NAMALWA (cell line): ENCODE data around the gene ARF6.
"Not testable (repeated sequence)": the region's sequence is repeated elsewhere in the genome, so short reads cannot be mapped to it uniquely, and the experiment has no call there.

Experiments used
- DNase-seq: peaks from one replicate; pipeline ENCODE4 v3.0.0-alpha.2; 2015; ENCODE audit warnings: low spot score

ARF6 gene

GRCh38 chr14:49907186-49907585 lies 14.3 kb downstream of the ARF6 start:
- DNase-seq: no peak

GRCh38 chr14:49908433-49908782 lies 15.5 kb downstream of the ARF6 start:
- DNase-seq: no peak

- no peak for DNase-seq
These were observed 16.1 kb downstream of the ARF6 start for GRCh38 chr14:49909016-49909415.

GRCh38 chr14:49915085-49915484 lies 22.2 kb downstream of the ARF6 start:
- no peak for DNase-seq

- no peak for DNase-seq
These were observed 25.8 kb downstream of the ARF6 start for GRCh38 chr14:49918706-49919105.

GRCh38 chr14:49919825-49920659 lies 27.2 kb downstream of the ARF6 start:
- no peak for DNase-seq

- no peak for DNase-seq
These were observed 28.1 kb downstream of the ARF6 start for GRCh38 chr14:49920935-49921334.

GRCh38 chr14:49921401-49921800 lies 28.5 kb downstream of the ARF6 start:
- no peak for DNase-seq

- DNase-seq: no peak
These were observed 30.6 kb downstream of the ARF6 start for GRCh38 chr14:49923442-49923841.

- no peak for DNase-seq
These were observed 31.0 kb downstream of the ARF6 start for GRCh38 chr14:49923881-49924280.

GRCh38 chr14:49924852-49925251 lies 32.0 kb downstream of the ARF6 start:
- DNase-seq: no peak

GRCh38 chr14:49926803-49927202 lies 33.9 kb downstream of the ARF6 start:
- no peak for DNase-seq

- no peak for DNase-seq
These were observed 35.1 kb downstream of the ARF6 start for GRCh38 chr14:49928015-49928414.

- DNase-seq: peak; percentile 3
These were observed 37.8 kb downstream of the ARF6 start for GRCh38 chr14:49930720-49931119.

GRCh38 chr14:49931523-49931922 lies 38.6 kb downstream of the ARF6 start:
- no peak for DNase-seq

- no peak for DNase-seq
These were observed 40.2 kb downstream of the ARF6 start for GRCh38 chr14:49933128-49933527.

GRCh38 chr14:49933704-49934103 lies 40.8 kb downstream of the ARF6 start:
- DNase-seq: no peak

- no peak for DNase-seq
These were observed 41.8 kb downstream of the ARF6 start for GRCh38 chr14:49934646-49935045.

- DNase-seq: no peak
These were observed 42.6 kb downstream of the ARF6 start for GRCh38 chr14:49935526-49935925.

GRCh38 chr14:49936246-49936645 lies 43.4 kb downstream of the ARF6 start:
- DNase-seq: not testable (repeated sequence)

- not testable (repeated sequence) for DNase-seq
These were observed 44.0 kb downstream of the ARF6 start for GRCh38 chr14:49936882-49937281.

- not testable (repeated sequence) for DNase-seq
These were observed 46.3 kb downstream of the ARF6 start for GRCh38 chr14:49939215-49939614.

GRCh38 chr14:49939884-49940510 lies 47.1 kb downstream of the ARF6 start:
- no peak for DNase-seq
